SK-N-MC (cell line): ENCODE measurements around the gene RBM19.

Experiments
- EZH2 ChIP-seq: fragments of 200-600 bp; sonication (generic); IDR thresholded peaks from one replicate; pipeline ENCODE4 v1.6.1; 2017; ENCODE audit warnings: antibody characterized with exemption
- FOXP2 ChIP-seq: optimal IDR thresholded peaks from 2 replicates; pipeline ENCODE3; 2011; ENCODE audit warnings: mild to moderate bottlenecking, moderate library complexity; ENCODE audit not compliant: insufficient read depth; ENCODE audit errors: extremely low read length, control extremely low read depth
- POLR2AphosphoS5 ChIP-seq: IDR thresholded peaks from 2 replicates; pipeline ENCODE4 v1.6.1; 2012; ENCODE audit warnings: mild to moderate bottlenecking, low read depth, low read length, borderline replicate concordance

DNA sequence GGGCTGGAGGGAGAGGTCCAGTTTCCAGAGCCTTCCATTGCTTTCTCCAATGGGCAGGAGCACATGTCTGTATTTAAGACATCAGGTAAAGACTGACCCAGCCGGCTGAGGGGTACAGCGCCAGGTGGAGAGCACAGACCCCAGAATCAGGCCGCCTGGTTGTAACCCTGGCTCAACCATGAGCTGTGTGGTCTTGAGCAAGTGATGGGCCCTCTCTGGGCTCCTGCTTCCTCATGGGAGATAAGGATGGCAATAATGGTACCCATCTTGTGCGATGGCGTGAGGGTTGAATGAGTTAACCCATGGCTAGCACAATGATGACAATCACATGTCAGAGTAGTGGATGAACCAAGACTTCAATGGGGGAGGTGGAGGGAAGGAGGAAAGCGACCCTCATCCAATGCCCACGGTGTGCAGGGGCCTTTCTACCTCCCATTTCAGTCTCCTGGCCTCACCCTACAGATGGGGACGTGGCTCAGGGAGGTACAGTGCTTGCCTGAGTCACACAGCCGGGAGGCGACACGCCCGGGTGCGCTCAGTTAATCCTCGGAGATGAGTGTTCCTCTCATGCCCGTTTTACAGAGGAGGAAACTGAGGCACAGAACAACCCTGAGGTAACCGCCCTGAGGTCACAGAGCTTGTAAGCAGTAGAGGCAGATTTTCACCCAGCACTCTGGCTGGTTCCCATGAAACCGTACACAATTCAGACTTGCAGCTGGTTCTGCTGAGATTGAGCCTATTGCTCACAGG, 163.9 kb downstream of the RBM19 start:
- TF ChIP-seq EZH2: no peak
- no peak for TF ChIP-seq POLR2AphosphoS5
- TF ChIP-seq FOXP2: no peak
